OCI-LY7 (cell line): ENCODE measurements around the gene MACO1. TPM values are rescaled to one million over a fixed set of nuclear protein-coding genes. Genes with fewer than 3 reads are reported as not detected.

Experiments
- BruUV-seq: library from RNA; stranded (reverse); fragments of 400-500 nt; replicated peaks from 2 replicates; lab custom pipeline; 2021; lab: Mats Ljungman, UMichigan
- CTCF ChIA-PET: fragments of 300-600 bp; sonication (Branson Sonifier 250); formaldehyde crosslinking; loops from one replicate; lab custom pipeline; 2022; ENCODE audit warnings: antibody characterized with exemption; ENCODE audit not compliant: unreplicated experiment; lab: Charles Lee
- POLR2A ChIA-PET: fragments of 300-600 bp; sonication (Branson Sonifier 250); formaldehyde crosslinking; loops from one replicate; lab custom pipeline; 2022; ENCODE audit warnings: antibody characterized with exemption; lab: Charles Lee
- DNase-seq: peaks from one replicate; pipeline ENCODE4 v3.0.0-alpha.2; 2015; ENCODE audit warnings: low spot score
- H2AFZ ChIP-seq: fragments of 200-600 bp; sonication (generic), shearing (Covaris generic); 2 replicates; pipeline ENCODE4 v1.6.1; 2014; ENCODE audit warnings: mild to moderate bottlenecking, antibody characterized with exemption, low read length, moderate library complexity
- H3K27ac ChIP-seq: fragments of 200-600 bp; sonication (generic); 2 replicates; pipeline ENCODE4 v1.5.1; 2014; ENCODE audit warnings: mixed run types, low read depth, mild to moderate bottlenecking, moderate library complexity, low read length, inconsistent platforms; ENCODE audit not compliant: poor library complexity, severe bottlenecking
- H3K36me3 ChIP-seq: fragments of 200-600 bp; sonication (generic); 2 replicates; pipeline ENCODE4 v1.6.1; 2014; ENCODE audit warnings: mild to moderate bottlenecking, antibody characterized with exemption, low read length, moderate library complexity, mixed read lengths; ENCODE audit not compliant: insufficient read depth
- H3K4me1 ChIP-seq: fragments of 200-600 bp; sonication (generic); 2 replicates; pipeline ENCODE4 v1.5.1; 2014; ENCODE audit warnings: mild to moderate bottlenecking, low read length; ENCODE audit not compliant: insufficient read depth, poor library complexity, severe bottlenecking
- H3K4me2 ChIP-seq: fragments of 200-600 bp; sonication (generic); 2 replicates; pipeline ENCODE4 v1.6.1; 2014; ENCODE audit warnings: mild to moderate bottlenecking, low read length
- H3K4me3 ChIP-seq: fragments of 200-600 bp; sonication (generic); 2 replicates; pipeline ENCODE4 v1.5.1; 2014; ENCODE audit warnings: mild to moderate bottlenecking, low read depth, low read length; ENCODE audit not compliant: poor library complexity, severe bottlenecking
- H3K79me2 ChIP-seq: fragments of 200-600 bp; sonication (generic); 2 replicates; pipeline ENCODE4 v1.6.1; 2016; ENCODE audit warnings: low read depth, mild to moderate bottlenecking, low read length, moderate library complexity, mixed read lengths; ENCODE audit not compliant: insufficient read depth
- H3K9me2 ChIP-seq: fragments of 200-600 bp; sonication (generic); 2 replicates; pipeline ENCODE4 v1.6.1; 2016; ENCODE audit warnings: mild to moderate bottlenecking, low read length, mixed read lengths; ENCODE audit not compliant: insufficient read depth
- H3K9me3 ChIP-seq: fragments of 200-600 bp; sonication (generic); 2 replicates; pipeline ENCODE4 v1.6.1; 2014; ENCODE audit warnings: mild to moderate bottlenecking, mixed run types, low read length, mixed read lengths
- H4K20me1 ChIP-seq: fragments of 200-600 bp; sonication (generic); 2 replicates; pipeline ENCODE4 v1.6.1; 2014; ENCODE audit warnings: mild to moderate bottlenecking, antibody characterized with exemption, low read length, moderate library complexity, mixed read lengths; ENCODE audit not compliant: insufficient read depth
- CTCF ChIP-seq: fragments of 200-600 bp; sonication (generic); conservative IDR thresholded peaks from 2 replicates; pipeline ENCODE4 v1.5.1; 2014; ENCODE audit warnings: mild to moderate bottlenecking, antibody characterized with exemption, low read length, moderate library complexity, mixed read lengths
- EZH2phosphoT487 ChIP-seq: fragments of 200-600 bp; sonication (generic); IDR thresholded peaks from 2 replicates; pipeline ENCODE4 v1.6.1; 2018; ENCODE audit warnings: low read depth, borderline replicate concordance, mild to moderate bottlenecking, mixed run types, antibody characterized with exemption, low read length, moderate library complexity, mixed read lengths
- intact Hi-C: fragments of 100-400 bp; cut with micrococcal nuclease; formaldehyde crosslinking; loops from one replicate; pipeline ENCODE4 v1.10.0; 2022; ENCODE audit not compliant: unreplicated experiment
- total RNA-seq, 2 experiments: library from RNA; depleted of rRNA in 1 of 2; stranded (reverse); fragments of >200 nt in 1 of 2; shearing (Covaris generic) in 1 of 2; gene quantifications; 2 replicates each; pipeline ENCODE4 v1.2.3, GENCODE V29; 2014 to 2022

The MACO1 gene
- total RNA-seq, 2 experiments from 2014 or later = 11.8 to 18.6 TPM

DNA sequence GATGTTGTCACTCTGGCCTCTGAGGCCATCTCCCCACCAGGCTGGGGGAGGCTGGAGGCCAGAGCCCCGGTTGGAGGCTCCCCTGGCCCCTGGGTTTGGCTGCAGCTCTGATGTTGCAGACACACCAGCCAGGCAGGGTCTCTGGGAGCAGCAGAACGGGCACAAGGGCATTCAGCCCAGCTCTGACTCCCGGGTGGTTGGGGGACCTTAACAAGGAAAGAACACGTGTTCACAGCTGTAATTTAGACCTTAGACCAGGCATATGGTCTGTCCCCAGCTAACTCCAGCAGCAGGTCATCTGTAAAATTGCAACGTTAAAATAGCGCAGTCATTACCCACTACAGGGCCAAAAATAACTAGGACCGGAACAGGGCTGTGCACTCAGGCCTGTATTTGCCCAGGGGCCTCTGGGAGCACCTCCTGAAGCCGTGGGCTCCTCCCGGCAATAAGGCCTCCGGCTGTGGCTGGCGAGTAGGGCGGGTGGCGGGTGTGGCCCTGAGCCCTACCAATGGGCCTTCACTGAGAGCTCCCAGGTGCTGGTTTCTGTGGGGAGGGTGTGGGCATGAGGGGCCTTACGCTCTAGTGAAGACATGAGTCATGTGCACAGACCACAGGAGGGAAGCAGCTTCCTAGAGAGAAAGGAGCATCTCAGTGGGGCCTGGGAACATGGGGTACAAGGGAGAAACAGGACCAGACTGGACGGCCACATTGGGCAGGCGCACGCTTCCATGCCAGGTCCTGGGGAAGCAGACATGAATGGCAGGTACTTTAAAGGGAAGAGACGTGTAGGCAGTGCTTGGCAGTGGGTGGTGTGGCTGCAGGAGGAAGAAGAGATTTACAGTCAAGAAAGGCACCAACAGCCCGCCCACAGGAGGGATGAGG, 118.8 kb downstream of the MACO1 start:
- CTCF ChIA-PET = interaction anchor here (0.6 to 3.3 kb wide), 8 partner anchors 11 to 614 kb away, joined by 3 to 23 read pairs (median 4); no protein-coding TSS in a partner anchor
- peak overlapping the region; percentile 64 for H3K4me2 ChIP-seq
- POLR2A ChIA-PET = interaction anchor here (0.7 to 7.0 kb wide), 8 partner anchors 12 to 1568 kb away, joined by 3 to 51 read pairs (median 3); no protein-coding TSS in a partner anchor
- H3K27ac ChIP-seq = peak overlapping the region; percentile 90
- no peaks in the 10 kb centered on the region for H4K20me1 ChIP-seq
- peaks cover 21% of the 10 kb centered on the region; the same call in 1 of the 2 replicates for H3K79me2 ChIP-seq
- peaks cover 75% of the 10 kb centered on the region for H3K4me1 ChIP-seq
- no peaks in the 10 kb centered on the region for H3K9me3 ChIP-seq
- no peaks in the 10 kb centered on the region for H3K9me2 ChIP-seq
- intact Hi-C loops = loop anchor here (1.0 kb wide), 1 partner anchor 54 kb away; no protein-coding TSS in a partner anchor
- H2AFZ ChIP-seq = peak overlapping the region; percentile 5; the same call in 1 of the 2 replicates
- H3K36me3 ChIP-seq = no peaks in the 10 kb centered on the region
- TF ChIP-seq EZH2phosphoT487 (no peak), CTCF (no peak)
- BruUV-seq = no TSS peak
- peak; percentile 95 for DNase-seq
- H3K4me3 ChIP-seq = peak overlapping the region; percentile 38

Other genes with a start within 250 kb of the MACO1 start
- gene SYF2, start 198.4 kb upstream of the MACO1 start, total RNA-seq (2014; rRNA removed; shearing (Covaris generic)) = 29.9 and 32.9 TPM in 2 replicates
- 36.5 and 40.3 TPM in 2 replicates for gene SYF2, start 198.4 kb upstream of the MACO1 start, total RNA-seq (2022)
- 141 and 147 TPM in 2 replicates for gene RSRP1, start 183.4 kb upstream of the MACO1 start, total RNA-seq (2014; rRNA removed; shearing (Covaris generic))
- gene RSRP1, start 183.4 kb upstream of the MACO1 start, total RNA-seq (2022) = 143 and 146 TPM in 2 replicates
- gene RHD, start 158.4 kb upstream of the MACO1 start, total RNA-seq (2014; rRNA removed; shearing (Covaris generic)) = not detected in 2 replicates
- not detected in 2 replicates for gene RHD, start 158.4 kb upstream of the MACO1 start, total RNA-seq (2022)
- 56.2 and 68.4 TPM in 2 replicates for gene TMEM50A, start 92.6 kb upstream of the MACO1 start, total RNA-seq (2014; rRNA removed; shearing (Covaris generic))
- 62.9 and 70.7 TPM in 2 replicates for gene TMEM50A, start 92.6 kb upstream of the MACO1 start, total RNA-seq (2022)
- gene RHCE, start 10.1 kb upstream of the MACO1 start, total RNA-seq (2014; rRNA removed; shearing (Covaris generic)) = 0.21 and 0.63 TPM in 2 replicates
- gene RHCE, start 10.1 kb upstream of the MACO1 start, total RNA-seq (2022) = not detected in 2 replicates
- 12.6 and 14.9 TPM in 2 replicates for gene LDLRAP1, start 112.7 kb downstream of the MACO1 start, total RNA-seq (2014; rRNA removed; shearing (Covaris generic))
- 30.3 and 36.2 TPM in 2 replicates for gene LDLRAP1, start 112.7 kb downstream of the MACO1 start, total RNA-seq (2022)
- gene MAN1C1, start 185.9 kb downstream of the MACO1 start, total RNA-seq (2014; rRNA removed; shearing (Covaris generic)) = 2.4 and 3.0 TPM in 2 replicates
- gene MAN1C1, start 185.9 kb downstream of the MACO1 start, total RNA-seq (2022) = 4.6 and 4.9 TPM in 2 replicates